H9 (cell line): Measurements from ENCODE around the gene CMAS. TPM values are rescaled to one million over a fixed set of nuclear protein-coding genes. Genes with fewer than 3 reads are reported as not detected.

ENCODE experiments used
- DNase-seq: peaks from one replicate; pipeline ENCODE4 v3.0.0-alpha.2; 2017
- H2AFZ ChIP-seq: one replicate; pipeline ENCODE4 v1.6.1; 2013; ENCODE audit warnings: mild to moderate bottlenecking, low read length, control low read depth, moderate library complexity
- H2AK5ac ChIP-seq: 2 replicates; pipeline ENCODE4 v1.6.1; 2013; ENCODE audit warnings: low read length, control low read depth, mixed read lengths; ENCODE audit not compliant: insufficient read length
- H2BK120ac ChIP-seq: one replicate; pipeline ENCODE4 v1.6.1; 2013; ENCODE audit warnings: low read depth, mild to moderate bottlenecking, low read length, control low read depth, inconsistent platforms; ENCODE audit not compliant: poor library complexity, severe bottlenecking
- H2BK12ac ChIP-seq: 2 replicates; pipeline ENCODE4 v1.6.1; 2013; ENCODE audit warnings: low read length, control low read depth, mixed read lengths, low read depth; ENCODE audit not compliant: insufficient read length
- H2BK15ac ChIP-seq: 2 replicates; pipeline ENCODE4 v1.6.1; 2013; ENCODE audit warnings: low read depth, low read length, control low read depth
- H2BK20ac ChIP-seq: one replicate; pipeline ENCODE4 v1.6.1; 2013; ENCODE audit warnings: low read depth, mild to moderate bottlenecking, low read length, control low read depth, inconsistent platforms; ENCODE audit not compliant: poor library complexity, severe bottlenecking
- H2BK5ac ChIP-seq: 2 replicates; pipeline ENCODE4 v1.6.1; 2013; ENCODE audit warnings: low read length, control low read depth, mixed read lengths; ENCODE audit not compliant: insufficient read length
- H3K14ac ChIP-seq: 2 replicates; pipeline ENCODE4 v1.6.1; 2013; ENCODE audit warnings: low read length, control low read depth; ENCODE audit not compliant: insufficient read depth
- H3K18ac ChIP-seq: 2 replicates; pipeline ENCODE4 v1.6.1; 2013; ENCODE audit warnings: low read depth, mild to moderate bottlenecking, mixed read lengths, low read length, control low read depth; ENCODE audit not compliant: insufficient read length
- H3K23ac ChIP-seq: 2 replicates; pipeline ENCODE4 v1.6.1; 2013; ENCODE audit warnings: low read length, control low read depth, mixed read lengths, low read depth; ENCODE audit not compliant: insufficient read length
- H3K23me2 ChIP-seq: 2 replicates; pipeline ENCODE4 v1.6.1; 2013; ENCODE audit warnings: low read depth, mild to moderate bottlenecking, mixed read lengths, low read length, control low read depth; ENCODE audit not compliant: insufficient read length, poor library complexity, severe bottlenecking
- H3K27ac ChIP-seq: 2 replicates; pipeline ENCODE4 v1.5.1; 2013; ENCODE audit warnings: low read length, control low read depth, mixed read lengths, low read depth; ENCODE audit not compliant: insufficient read length
- H3K27me3 ChIP-seq: 2 replicates; pipeline ENCODE4 v1.6.1; 2013; ENCODE audit warnings: low read length, control low read depth, inconsistent platforms; ENCODE audit not compliant: insufficient read depth
- H3K4ac ChIP-seq: 2 replicates; pipeline ENCODE4 v1.6.1; 2013; ENCODE audit warnings: low read depth, mild to moderate bottlenecking, control low read depth, inconsistent platforms, low read length, moderate library complexity
- H3K4me1 ChIP-seq: 2 replicates; pipeline ENCODE4 v1.6.1; 2013; ENCODE audit warnings: low read length, control low read depth, inconsistent platforms; ENCODE audit not compliant: insufficient read depth
- H3K4me2 ChIP-seq: 2 replicates; pipeline ENCODE4 v1.6.1; 2013; ENCODE audit warnings: low read length, control low read depth, mixed read lengths; ENCODE audit not compliant: insufficient read length, insufficient read depth
- H3K56ac ChIP-seq: 2 replicates; pipeline ENCODE4 v1.6.1; 2013; ENCODE audit warnings: low read depth, mild to moderate bottlenecking, mixed read lengths, low read length, control low read depth; ENCODE audit not compliant: insufficient read length
- H3K79me1 ChIP-seq: 2 replicates; pipeline ENCODE4 v1.6.1; 2013; ENCODE audit warnings: low read depth, mild to moderate bottlenecking, moderate library complexity, low read length, control low read depth, inconsistent platforms; ENCODE audit not compliant: insufficient read depth, poor library complexity, severe bottlenecking
- H3K79me2 ChIP-seq: 2 replicates; pipeline ENCODE4 v1.6.1; 2013; ENCODE audit warnings: low read length, control low read depth, inconsistent platforms; ENCODE audit not compliant: insufficient read depth
- H3K9ac ChIP-seq: 2 replicates; pipeline ENCODE4 v1.6.1; 2013; ENCODE audit warnings: low read length, control low read depth, mixed read lengths; ENCODE audit not compliant: insufficient read length; ENCODE audit errors: extremely low read depth
- H3K9me3 ChIP-seq: one replicate; pipeline ENCODE4 v1.6.1; 2013; ENCODE audit warnings: low read depth, low read length, inconsistent platforms; ENCODE audit not compliant: control insufficient read depth
- H3T11ph ChIP-seq: one replicate; pipeline ENCODE4 v1.6.1; 2013; ENCODE audit warnings: mild to moderate bottlenecking, low read length, control low read depth, inconsistent platforms
- H4K20me1 ChIP-seq: one replicate; pipeline ENCODE4 v1.6.1; 2013; ENCODE audit not compliant: control insufficient read depth, insufficient read length, insufficient read depth
- H4K5ac ChIP-seq: 2 replicates; pipeline ENCODE4 v1.6.1; 2013; ENCODE audit warnings: low read depth, mild to moderate bottlenecking, mixed read lengths, low read length, control low read depth; ENCODE audit not compliant: insufficient read length
- H4K8ac ChIP-seq: replicated peaks from 2 replicates; pipeline ENCODE4 v1.6.1; 2013; ENCODE audit warnings: low read length, control low read depth, mixed read lengths, low read depth; ENCODE audit not compliant: insufficient read length
- H4K91ac ChIP-seq: 2 replicates; pipeline ENCODE4 v1.6.1; 2013; ENCODE audit warnings: low read depth, mild to moderate bottlenecking, moderate library complexity, mixed read lengths, low read length, control low read depth; ENCODE audit not compliant: insufficient read length
- H3K27ac Mint-ChIP-seq, 3 experiments: 2 replicates in 2 of 3; 3 replicates in 1 of 3; pipeline ENCODE4 v1.8.0; 2020 to 2021; ENCODE audit warnings: mixed read lengths in 3 of 3, mild to moderate bottlenecking in 1 of 3, moderate library complexity in 1 of 3
- H3K27me3 Mint-ChIP-seq: 2 replicates; pipeline ENCODE4 v1.8.0; 2021; ENCODE audit warnings: low read depth, mild to moderate bottlenecking, moderate library complexity, mixed read lengths
- H3K36me3 Mint-ChIP-seq, 3 experiments: 2 replicates in 2 of 3; 3 replicates in 1 of 3; pipeline ENCODE4 v1.8.0; 2020 to 2021; ENCODE audit warnings: low read depth in 3 of 3, mixed read lengths in 3 of 3; ENCODE audit not compliant: insufficient read depth in 1 of 3
- H3K4me1 Mint-ChIP-seq, 2 experiments: 2 replicates each; pipeline ENCODE4 v1.8.0; 2020; ENCODE audit warnings: mixed read lengths in 2 of 2
- H3K4me3 Mint-ChIP-seq, 2 experiments: 2 replicates in 1 of 2; 3 replicates in 1 of 2; pipeline ENCODE4 v1.8.0; 2020 to 2021; ENCODE audit warnings: mild to moderate bottlenecking in 2 of 2, mixed read lengths in 2 of 2, moderate library complexity in 1 of 2
- H3K9me3 Mint-ChIP-seq, 2 experiments: 2 replicates in 1 of 2; 3 replicates in 1 of 2; pipeline ENCODE4 v1.8.0; 2020; ENCODE audit warnings: mild to moderate bottlenecking in 2 of 2, mixed read lengths in 2 of 2, moderate library complexity in 1 of 2
- WGBS: extraction: QIAGEN DNeasy Blood & Tissue Kit; methylation state at CpG from one replicate; pipeline ENCODE4 v1.1.7; 2013; ENCODE audit warnings: missing lambda C conversion rate, low lambda C conversion rate, mixed read lengths; ENCODE audit not compliant: insufficient read length; ENCODE audit errors: extremely low coverage; 5-methylcytosine and 5-hydroxymethylcytosine counted together
- total RNA-seq: library from RNA; stranded (reverse); gene quantifications from 2 replicates; pipeline ENCODE4 v1.2.1, GENCODE V29; 2021
- TF ChIP-seq, protein P1 (sequence below): fragments of 200-600 bp; sonication (generic); conservative IDR thresholded peaks from 3 replicates; pipeline ENCODE4 v1.8.0; 2021; ENCODE audit warnings: antibody characterized with exemption, mild to moderate bottlenecking

The CMAS gene
- total RNA-seq, 1 experiment from 2014 or later, result 47.4 TPM

- H2AFZ ChIP-seq, result no peak overlapping the region
Observed at GRCh38 chr12:22066310-22066709, 20.3 kb downstream of the CMAS start.

More at GRCh38 chr12:22066310-22066709, 20.3 kb downstream of the CMAS start:
- H4K20me1 ChIP-seq, result no peaks in the 10 kb centered on the region
- H2BK120ac ChIP-seq, result no peak overlapping the region
- no peak overlapping the region for H3K9ac ChIP-seq
- no peaks in the 10 kb centered on the region for H3K27me3 ChIP-seq
- H3K4ac ChIP-seq, result no peak overlapping the region
- H3K14ac ChIP-seq, result no peak overlapping the region
- no peaks in the 10 kb centered on the region for H3K23me2 ChIP-seq
- Mint-ChIP-seq H3K4me1 (0 out of 4 replicates have a peak, but pooled peaks cover 2 to 3% of the 10 kb centered on the region in 2 experiments), H3K27ac (no peak overlapping the region), H3K36me3 (peaks cover 21 to 30% (median 28%) of the 10 kb centered on the region in 3 experiments), H3K9me3 (no peaks in the 10 kb centered on the region), H3K4me3 (no peak overlapping the region), H3K27me3 (no peaks in the 10 kb centered on the region)
- WGBS, result no CpG with 5 or more reads among the region's 2 CpGs
- no peak overlapping the region for H3T11ph ChIP-seq
- no peak overlapping the region for H4K91ac ChIP-seq
- DNase-seq, result no peak
- no peaks in the 10 kb centered on the region for H3K9me3 ChIP-seq
- no peak overlapping the region for H3K56ac ChIP-seq
- H2AK5ac ChIP-seq, result no peak overlapping the region
- H3K4me2 ChIP-seq, result no peak overlapping the region
- H4K8ac ChIP-seq, result no peak overlapping the region
- no peak overlapping the region for H2BK12ac ChIP-seq
- no peaks in the 10 kb centered on the region for H3K4me1 ChIP-seq
- no peaks in the 10 kb centered on the region for H3K79me1 ChIP-seq
- no peak overlapping the region for H2BK20ac ChIP-seq
- H3K23ac ChIP-seq, result no peak overlapping the region
- no peak overlapping the region for H2BK15ac ChIP-seq
- no peak overlapping the region for H3K18ac ChIP-seq
- TF ChIP-seq, protein P1, sequence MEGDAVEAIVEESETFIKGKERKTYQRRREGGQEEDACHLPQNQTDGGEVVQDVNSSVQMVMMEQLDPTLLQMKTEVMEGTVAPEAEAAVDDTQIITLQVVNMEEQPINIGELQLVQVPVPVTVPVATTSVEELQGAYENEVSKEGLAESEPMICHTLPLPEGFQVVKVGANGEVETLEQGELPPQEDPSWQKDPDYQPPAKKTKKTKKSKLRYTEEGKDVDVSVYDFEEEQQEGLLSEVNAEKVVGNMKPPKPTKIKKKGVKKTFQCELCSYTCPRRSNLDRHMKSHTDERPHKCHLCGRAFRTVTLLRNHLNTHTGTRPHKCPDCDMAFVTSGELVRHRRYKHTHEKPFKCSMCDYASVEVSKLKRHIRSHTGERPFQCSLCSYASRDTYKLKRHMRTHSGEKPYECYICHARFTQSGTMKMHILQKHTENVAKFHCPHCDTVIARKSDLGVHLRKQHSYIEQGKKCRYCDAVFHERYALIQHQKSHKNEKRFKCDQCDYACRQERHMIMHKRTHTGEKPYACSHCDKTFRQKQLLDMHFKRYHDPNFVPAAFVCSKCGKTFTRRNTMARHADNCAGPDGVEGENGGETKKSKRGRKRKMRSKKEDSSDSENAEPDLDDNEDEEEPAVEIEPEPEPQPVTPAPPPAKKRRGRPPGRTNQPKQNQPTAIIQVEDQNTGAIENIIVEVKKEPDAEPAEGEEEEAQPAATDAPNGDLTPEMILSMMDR, result no peak
- no peaks in the 10 kb centered on the region for H3K79me2 ChIP-seq
- no peak overlapping the region for H3K27ac ChIP-seq
- no peak overlapping the region for H2BK5ac ChIP-seq
- H4K5ac ChIP-seq, result no peak overlapping the region
